K562 (cell line): Measurements from ENCODE around the gene BROX. TPM values are rescaled to one million over a fixed set of nuclear protein-coding genes. Genes with fewer than 3 reads are reported as not detected.
"Not testable (repeated sequence)": the region's sequence is repeated elsewhere in the genome, so short reads cannot be mapped to it uniquely, and the experiment has no call there.

ENCODE experiments used
- ATAC-seq: fragments of 200-7000 bp; cut with Tn5 transposase; 3 replicates; pipeline ENCODE4 v1.9.1; 2020; ENCODE audit warnings: moderate library complexity
- BruUV-seq: library from RNA; stranded (reverse); fragments of 400-500 nt; replicated peaks from 2 replicates; lab custom pipeline; 2021; lab: Mats Ljungman, UMichigan
- CTCF ChIA-PET: fragments of 300-600 bp; formaldehyde crosslinking; extraction: SDS; loops from one replicate; lab custom pipeline; 2021; ENCODE audit warnings: low intra/inter-chr PET ratio; lab: Yijun Ruan, JAX
- POLR2A ChIA-PET: fragments of 300-600, 350-650 bp; sonication (Branson Sonifier 250); formaldehyde crosslinking; extraction: SDS; loops from one replicate; lab custom pipeline; 2021; ENCODE audit warnings: antibody characterized with exemption, inconsistent platforms; lab: Yijun Ruan, JAX
- DNase-seq, 4 experiments: peaks; one replicate each; pipeline versions ENCODE4 v3.0.0 to v3.0.0-alpha.2; 2011 to 2018; ENCODE audit warnings: low spot score in 3 of 4, mixed read lengths in 3 of 4; ENCODE audit errors: extremely low read depth in 1 of 4
- FAIRE-seq: peaks from 2 replicates; lab custom pipeline; 2011; peaks lifted over from hg19 to GRCh38; lab: Jason Lieb, UNC
- H2AFZ ChIP-seq: 2 replicates; pipeline ENCODE4 v1.6.0; 2011; ENCODE audit warnings: low read depth, low read length, control low read depth, inconsistent platforms
- H3K27ac ChIP-seq: fragments of 200-600 bp; 3 replicates; pipeline ENCODE4 v1.8.0; 2011; ENCODE audit warnings: low read depth, mild to moderate bottlenecking, control low read depth, inconsistent platforms, low read length, moderate library complexity, mixed read lengths; ENCODE audit errors: extremely low read depth
- H3K27me3 ChIP-seq, 2 experiments: fragments of 300-600 bp in 1 of 2; 2 replicates in 1 of 2; 3 replicates in 1 of 2; pipeline versions ENCODE4 v1.6.0 to v1.8.0; 2011; ENCODE audit warnings: inconsistent platforms in 2 of 2, low read length in 2 of 2, mild to moderate bottlenecking in 1 of 2, mixed read lengths in 1 of 2, moderate library complexity in 1 of 2; ENCODE audit not compliant: control insufficient read depth in 2 of 2, insufficient read depth in 2 of 2
- H3K36me3 ChIP-seq: fragments of 300-600 bp; 3 replicates; pipeline ENCODE4 v1.8.0; 2011; ENCODE audit warnings: mild to moderate bottlenecking, low read length, inconsistent platforms; ENCODE audit not compliant: control insufficient read depth, insufficient read depth
- H3K4me1 ChIP-seq, 2 experiments: fragments of 200-600 bp in 1 of 2; replicated peaks in 1 of 2; 2 replicates in 1 of 2; 3 replicates in 1 of 2; pipeline versions ENCODE4 v1.5.1 to v1.8.0; 2011; ENCODE audit warnings: inconsistent platforms in 2 of 2, low read length in 2 of 2, mild to moderate bottlenecking in 1 of 2, mixed read lengths in 1 of 2, moderate library complexity in 1 of 2; ENCODE audit not compliant: control insufficient read depth in 2 of 2, insufficient read depth in 2 of 2
- H3K4me2 ChIP-seq: 2 replicates; pipeline ENCODE4 v1.6.1; 2011; ENCODE audit warnings: low read length, control low read depth, inconsistent platforms, mixed read lengths; ENCODE audit not compliant: insufficient read depth
- H3K4me3 ChIP-seq: fragments of 200-600 bp; sonication (generic), shearing (Covaris generic); 2 replicates; pipeline ENCODE4 v1.5.1; 2016; ENCODE audit warnings: control low read depth, inconsistent platforms
- H3K79me2 ChIP-seq: fragments of 200-600 bp; 3 replicates; pipeline ENCODE4 v1.8.0; 2011; ENCODE audit warnings: low read length, inconsistent platforms; ENCODE audit not compliant: control insufficient read depth, insufficient read depth
- H3K9ac ChIP-seq, 2 experiments: 2 replicates each; pipeline versions ENCODE4 v1.6.0 to v1.6.1; 2011; ENCODE audit warnings: low read depth in 2 of 2, low read length in 2 of 2, control low read depth in 1 of 2, inconsistent platforms in 1 of 2, mild to moderate bottlenecking in 1 of 2, mixed read lengths in 1 of 2; ENCODE audit not compliant: insufficient read depth in 1 of 2
- H3K9me1 ChIP-seq: one replicate; pipeline ENCODE4 v1.6.0; 2011; ENCODE audit warnings: inconsistent platforms, mild to moderate bottlenecking, low read length, moderate library complexity; ENCODE audit not compliant: control insufficient read depth, insufficient read depth
- H3K9me3 ChIP-seq: replicated peaks from 2 replicates; pipeline ENCODE4 v1.5.1; 2011; ENCODE audit warnings: low read depth, low read length, inconsistent platforms; ENCODE audit not compliant: control insufficient read depth, insufficient read depth
- H4K20me1 ChIP-seq: replicated peaks from 2 replicates; pipeline ENCODE4 v1.6.1; 2011; ENCODE audit warnings: low read length, inconsistent platforms, mixed read lengths; ENCODE audit not compliant: control insufficient read depth, insufficient read depth
- CEBPB ChIP-seq: fragments of 450-650 bp; IDR thresholded peaks from 2 replicates; pipeline ENCODE4 v1.6.1; 2016; ENCODE audit warnings: missing genetic modification characterization, missing compliant biosample characterization
- CEBPG ChIP-seq, 3 experiments: fragments of 200-800 bp in 1 of 3; sonication (Bioruptor generic) in 1 of 3; sonication (generic) in 1 of 3; formaldehyde crosslinking in 1 of 3; IDR thresholded peaks in 2 of 3; conservative IDR thresholded peaks in 1 of 3; 2 replicates each; pipeline versions ENCODE4 v1.6.1 to v1.8.0; 2016 to 2022; ENCODE audit warnings: missing compliant biosample characterization in 2 of 3, missing genetic modification characterization in 2 of 3, mild to moderate bottlenecking in 1 of 3, missing genetic modification reagents in 1 of 3
- WGBS: fragments of 100-300 bp; shearing (Covaris generic); methylation state at CpG from one replicate; pipeline ENCODE4 v1.1.6; 2016; ENCODE audit warnings: low coverage, mixed read lengths; ENCODE audit not compliant: insufficient coverage; ENCODE audit errors: missing lambda C conversion rate; 5-methylcytosine and 5-hydroxymethylcytosine counted together
- in situ Hi-C: fragments of 300-500 bp; cut with MboI; formaldehyde crosslinking; loops from 4 replicates; pipeline ENCODE4 v1.15.0; 2018; ENCODE audit warnings: inconsistent platforms, mixed read lengths
- intact Hi-C: fragments of 100-400 bp; cut with micrococcal nuclease; formaldehyde crosslinking; loops from 2 replicates; pipeline ENCODE4 v1.14.2; 2022
- polyA plus RNA-seq, 8 experiments: library from polyadenylated mRNA; depleted of rRNA in 4 of 8; stranded (reverse) in 5 of 8; unstranded in 3 of 8; fragments of >200 nt; fragmentation: Nextera tagmentation in 2 of 8; fragmentation: Illumina TruSeq in 1 of 8; extraction: Ambion mirVana in 2 of 8; extraction: Trizol in 1 of 8; gene quantifications; 2 replicates each; pipeline versions ENCODE4 v1.2.1 to v1.2.3, GENCODE V29; 2011 to 2014; ENCODE audit warnings: inconsistent platforms in 1 of 8, missing spikeins in 1 of 8
- total RNA-seq, 7 experiments: library from RNA; depleted of rRNA in 6 of 7; stranded (reverse); fragments of >200 nt in 6 of 7; fragmentation: Illumina TruSeq in 2 of 7; extraction: Trizol in 2 of 7; gene quantifications; 2 replicates each; pipeline versions ENCODE4 v1.2.1 to v1.2.3, GENCODE V29; 2011 to 2021; ENCODE audit warnings: low replicate concordance in 1 of 7
- TF ChIP-seq, protein P1 (sequence below): IDR thresholded peaks from 2 replicates; pipeline ENCODE4 v1.6.1; 2016; ENCODE audit warnings: missing genetic modification characterization, missing compliant biosample characterization

The BROX gene
- total and polyA plus RNA-seq, 9 of the 15 experiments (the other 6 are each of a cell fraction or from before 2014, with no cell fraction given), result 9.4 to 153 (median 45.1) TPM

DNA sequence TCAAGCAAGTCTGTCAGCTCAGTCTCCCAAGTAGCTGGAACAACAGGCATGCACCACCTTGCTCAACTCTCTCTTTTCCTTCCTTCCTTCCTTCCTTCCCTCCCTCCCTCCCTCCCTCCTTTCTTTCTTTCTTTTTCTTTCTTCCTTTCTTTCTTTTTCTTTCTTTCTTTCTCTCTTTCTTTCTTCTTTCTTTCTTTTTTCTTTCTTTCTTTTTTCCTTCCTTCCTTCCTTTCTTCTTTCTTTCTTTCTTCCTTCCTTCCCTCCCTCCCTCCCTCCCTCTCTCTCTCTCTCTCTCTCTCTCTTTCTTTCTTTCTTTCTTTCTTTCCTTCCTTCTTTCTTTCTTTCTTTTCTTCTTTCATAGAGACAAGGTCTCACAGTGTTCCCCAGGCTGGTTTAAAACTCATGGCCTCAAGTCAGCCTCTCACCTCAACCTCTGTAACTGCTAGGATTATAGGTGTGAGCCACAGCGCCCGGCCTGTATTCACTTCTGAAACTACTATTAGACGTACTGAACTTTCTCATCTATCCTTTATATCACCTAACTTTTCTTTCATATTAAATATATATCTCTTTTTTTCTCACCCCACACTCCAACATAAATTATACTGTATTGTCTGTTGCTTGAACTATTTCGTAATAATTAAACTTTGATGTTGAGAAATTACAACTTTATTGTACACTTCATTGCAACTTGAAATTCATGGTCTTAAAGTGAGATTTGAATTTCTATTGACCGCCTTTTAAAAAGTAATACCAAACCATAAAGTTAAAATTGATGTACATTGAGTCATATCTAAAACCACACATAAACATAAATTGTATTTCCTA, 29.5 kb downstream of the BROX start:
- intact Hi-C loops; H3K27ac ChIP-seq; H2AFZ ChIP-seq; H3K4me2 ChIP-seq; ATAC-seq; BruUV-seq; H3K4me1 ChIP-seq; H3K79me2 ChIP-seq; FAIRE-seq; in situ Hi-C loops; DNase-seq; H3K4me3 ChIP-seq; H3K9ac ChIP-seq; H3K9me1 ChIP-seq; H4K20me1 ChIP-seq; H3K9me3 ChIP-seq; H3K36me3 ChIP-seq; CTCF ChIA-PET; TF ChIP-seq CEBPG (CRISPR knock-in tag; IDR thresholded peaks at IDR 0.05): not testable (repeated sequence)
- TF ChIP-seq, protein P1, sequence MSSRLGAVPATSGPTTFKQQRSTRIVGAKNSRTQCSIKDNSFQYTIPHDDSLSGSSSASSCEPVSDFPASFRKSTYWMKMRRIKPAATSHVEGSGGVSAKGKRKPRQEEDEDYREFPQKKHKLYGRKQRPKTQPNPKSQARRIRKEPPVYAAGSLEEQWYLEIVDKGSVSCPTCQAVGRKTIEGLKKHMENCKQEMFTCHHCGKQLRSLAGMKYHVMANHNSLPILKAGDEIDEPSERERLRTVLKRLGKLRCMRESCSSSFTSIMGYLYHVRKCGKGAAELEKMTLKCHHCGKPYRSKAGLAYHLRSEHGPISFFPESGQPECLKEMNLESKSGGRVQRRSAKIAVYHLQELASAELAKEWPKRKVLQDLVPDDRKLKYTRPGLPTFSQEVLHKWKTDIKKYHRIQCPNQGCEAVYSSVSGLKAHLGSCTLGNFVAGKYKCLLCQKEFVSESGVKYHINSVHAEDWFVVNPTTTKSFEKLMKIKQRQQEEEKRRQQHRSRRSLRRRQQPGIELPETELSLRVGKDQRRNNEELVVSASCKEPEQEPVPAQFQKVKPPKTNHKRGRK (tag), result peak; percentile 94
- TF ChIP-seq CEBPG (tag; conservative IDR thresholded peaks at IDR 0.05 in 1 of 2, IDR thresholded peaks at IDR 0.05 in 1 of 2) (peak; percentile 30 to 81; a peak in 2 of 4 replicates), CEBPB (peak; percentile 76)
- WGBS, result 0% methylated on average over 5 of the region's 5 CpGs
- POLR2A ChIA-PET, result interaction anchor here (0.7 kb wide), 1 partner anchor 9 kb away, joined by 3 read pairs; no protein-coding TSS in a partner anchor
- H3K27me3 ChIP-seq, result peaks cover 2 to 14% of the 10 kb centered on the region in 2 experiments; a peak in 3 of 5 replicates
